OCI-LY3 (cell line): ENCODE measurements around the gene ARHGAP4.
A peak's percentile ranks its signal among the peaks of the same experiment; 100 is the strongest.

Experiments used
- H2AFZ ChIP-seq: fragments of 200-600, 300-600 bp; shearing (Covaris generic); 2 replicates; pipeline ENCODE4 v1.6.0; 2014; ENCODE audit warnings: antibody characterized with exemption, low read depth, low read length
- H3K27ac ChIP-seq: fragments of 200-600, 300-600 bp; sonication (generic); 2 replicates; pipeline ENCODE4 v1.5.1; 2014; ENCODE audit warnings: mild to moderate bottlenecking, low read length, moderate library complexity, mixed read lengths
- H3K27me3 ChIP-seq: fragments of 200-600, 300-600 bp; sonication (generic); 2 replicates; pipeline ENCODE4 v1.6.1; 2014; ENCODE audit warnings: low read depth, low read length, mixed read lengths
- H3K36me3 ChIP-seq: fragments of 200-600, 300-600 bp; sonication (generic); replicated peaks from 2 replicates; pipeline ENCODE3; 2014; ENCODE audit warnings: low read depth, low read length, mixed read lengths
- H3K4me1 ChIP-seq: fragments of 300-600, 200-600 bp; sonication (generic); 2 replicates; pipeline ENCODE4 v1.6.1; 2014; ENCODE audit warnings: low read length, mixed read lengths
- H3K4me2 ChIP-seq: fragments of 200-600, 300-600 bp; sonication (generic); 2 replicates; pipeline ENCODE4 v1.6.1; 2014; ENCODE audit warnings: low read length, mixed read lengths
- H3K4me3 ChIP-seq: fragments of 300-600, 200-600 bp; sonication (generic); 2 replicates; pipeline ENCODE4 v1.5.1; 2014; ENCODE audit warnings: antibody characterized with exemption, mild to moderate bottlenecking, low read length, moderate library complexity
- H3K79me2 ChIP-seq: fragments of 300-600, 200-600 bp; shearing (Covaris generic); 2 replicates; pipeline ENCODE4 v1.6.1; 2014; ENCODE audit warnings: mild to moderate bottlenecking, low read length, mixed read lengths
- H3K9ac ChIP-seq: fragments of 300-600, 200-600 bp; shearing (Covaris generic); 2 replicates; pipeline ENCODE4 v1.6.0; 2014; ENCODE audit warnings: mild to moderate bottlenecking, low read length, moderate library complexity
- H3K9me3 ChIP-seq: fragments of 200-600, 300-600 bp; shearing (Covaris generic); 2 replicates; pipeline ENCODE4 v1.6.1; 2014; ENCODE audit warnings: low read length, mixed read lengths; ENCODE audit not compliant: insufficient read depth
- H4K20me1 ChIP-seq: fragments of 200-600, 300-600 bp; sonication (generic); 2 replicates; pipeline ENCODE4 v1.6.1; 2016; ENCODE audit warnings: low read length, mixed read lengths; ENCODE audit not compliant: insufficient read depth
- CTCF ChIP-seq: fragments of 200-600, 300-600 bp; sonication (generic); IDR thresholded peaks from 2 replicates; pipeline ENCODE4 v1.5.1; 2014; ENCODE audit warnings: antibody characterized with exemption, low read length, low read depth
- EZH2phosphoT487 ChIP-seq: fragments of 200-600 bp; shearing (Covaris generic); IDR thresholded peaks from 2 replicates; pipeline ENCODE4 v1.6.1; 2018; ENCODE audit warnings: antibody characterized with exemption, mixed run types, low read depth

The ARHGAP4 gene

GRCh38 chrX:153929576-153929975, 3.5 kb upstream of the ARHGAP4 start:
- Histone ChIP-seq H3K4me1 (peaks cover 23% of the 10 kb centered on the region), H4K20me1 (no peaks in the 10 kb centered on the region), H3K36me3 (peaks cover 13% of the 10 kb centered on the region), H3K9ac (peak overlapping the region; percentile 65; the same call in 1 of the 2 replicates), H3K27ac (peak overlapping the region; percentile 68), H2AFZ (no peak overlapping the region), H3K27me3 (no peaks in the 10 kb centered on the region), H3K4me3 (peak overlapping the region; percentile 71; the same call in 1 of the 2 replicates), H3K9me3 (no peaks in the 10 kb centered on the region), H3K79me2 (peaks cover 56% of the 10 kb centered on the region), H3K4me2 (peak overlapping the region; percentile 82)
- TF ChIP-seq EZH2phosphoT487 (no peak), CTCF (no peak)

GRCh38 chrX:153928846-153929245, 2.8 kb upstream of the ARHGAP4 start:
- Histone ChIP-seq H3K9ac (peak overlapping the region; percentile 65), H3K4me1 (peaks cover 28% of the 10 kb centered on the region), H3K4me3 (peak overlapping the region; percentile 71), H3K27me3 (no peaks in the 10 kb centered on the region), H3K27ac (peak overlapping the region; percentile 68), H3K9me3 (no peaks in the 10 kb centered on the region), H3K79me2 (peaks cover 56% of the 10 kb centered on the region), H4K20me1 (0 out of 2 replicates have a peak, but pooled peaks cover 6% of the 10 kb centered on the region), H3K4me2 (peak overlapping the region; percentile 82), H2AFZ (no peak overlapping the region), H3K36me3 (peaks cover 20% of the 10 kb centered on the region)
- TF ChIP-seq EZH2phosphoT487 = no peak
- no peak for TF ChIP-seq CTCF

GRCh38 chrX:153927922-153928760, 2.1 kb upstream of the ARHGAP4 start:
- peak overlapping the region; percentile 100 for H3K27ac ChIP-seq
- peaks cover 26% of the 10 kb centered on the region for H3K36me3 ChIP-seq
- TF ChIP-seq CTCF = peak; percentile 20; the same call in 1 of the 2 replicates
- no peak for TF ChIP-seq EZH2phosphoT487
- H2AFZ ChIP-seq = no peak overlapping the region
- H3K4me2 ChIP-seq = peak overlapping the region; percentile 91
- peaks cover 56% of the 10 kb centered on the region for H3K79me2 ChIP-seq
- H3K4me3 ChIP-seq = peak overlapping the region; percentile 100
- peak overlapping the region; percentile 100 for H3K9ac ChIP-seq
- H4K20me1 ChIP-seq = peaks cover 10% of the 10 kb centered on the region
- H3K9me3 ChIP-seq = no peaks in the 10 kb centered on the region
- peaks cover 32% of the 10 kb centered on the region for H3K4me1 ChIP-seq
- H3K27me3 ChIP-seq = no peaks in the 10 kb centered on the region

GRCh38 chrX:153927672-153927921, 1.5 kb upstream of the ARHGAP4 start:
- H3K36me3 ChIP-seq = peaks cover 26% of the 10 kb centered on the region
- H3K4me2 ChIP-seq = peak overlapping the region; percentile 91
- no peaks in the 10 kb centered on the region for H3K27me3 ChIP-seq
- no peaks in the 10 kb centered on the region for H3K9me3 ChIP-seq
- peak overlapping the region; percentile 100 for H3K4me3 ChIP-seq
- peak overlapping the region; percentile 100 for H3K9ac ChIP-seq
- peaks cover 15% of the 10 kb centered on the region for H4K20me1 ChIP-seq
- peaks cover 33% of the 10 kb centered on the region for H3K4me1 ChIP-seq
- H2AFZ ChIP-seq = no peak overlapping the region
- H3K79me2 ChIP-seq = peaks cover 56% of the 10 kb centered on the region
- TF ChIP-seq EZH2phosphoT487 (no peak), CTCF (no peak)
- peak overlapping the region; percentile 100 for H3K27ac ChIP-seq
